ENCODE results near the gene ACTN3.

GRCh38 chr11:66550887-66551286, 4.2 kb downstream of the ACTN3 start:
- TF ChIP-seq, protein P1, sequence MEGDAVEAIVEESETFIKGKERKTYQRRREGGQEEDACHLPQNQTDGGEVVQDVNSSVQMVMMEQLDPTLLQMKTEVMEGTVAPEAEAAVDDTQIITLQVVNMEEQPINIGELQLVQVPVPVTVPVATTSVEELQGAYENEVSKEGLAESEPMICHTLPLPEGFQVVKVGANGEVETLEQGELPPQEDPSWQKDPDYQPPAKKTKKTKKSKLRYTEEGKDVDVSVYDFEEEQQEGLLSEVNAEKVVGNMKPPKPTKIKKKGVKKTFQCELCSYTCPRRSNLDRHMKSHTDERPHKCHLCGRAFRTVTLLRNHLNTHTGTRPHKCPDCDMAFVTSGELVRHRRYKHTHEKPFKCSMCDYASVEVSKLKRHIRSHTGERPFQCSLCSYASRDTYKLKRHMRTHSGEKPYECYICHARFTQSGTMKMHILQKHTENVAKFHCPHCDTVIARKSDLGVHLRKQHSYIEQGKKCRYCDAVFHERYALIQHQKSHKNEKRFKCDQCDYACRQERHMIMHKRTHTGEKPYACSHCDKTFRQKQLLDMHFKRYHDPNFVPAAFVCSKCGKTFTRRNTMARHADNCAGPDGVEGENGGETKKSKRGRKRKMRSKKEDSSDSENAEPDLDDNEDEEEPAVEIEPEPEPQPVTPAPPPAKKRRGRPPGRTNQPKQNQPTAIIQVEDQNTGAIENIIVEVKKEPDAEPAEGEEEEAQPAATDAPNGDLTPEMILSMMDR (conservative IDR thresholded peaks at IDR 0.05; ENCODE audit: low read depth, low read length) = no peak
- TF ChIP-seq EZH2 (IDR thresholded peaks at IDR 0.05; ENCODE audit: borderline replicate concordance, low read depth, low read length, poor library complexity, severe bottlenecking) = no peak
